Keratinocyte (primary cell): ENCODE measurements around the gene BABAM2. TPM values are rescaled to one million over a fixed set of nuclear protein-coding genes. Genes with fewer than 3 reads are reported as not detected.

Experiments used
- DNase-seq: peaks from one replicate; pipeline ENCODE4 v3.0.0-alpha.2; 2011; ENCODE audit warnings: low read depth, missing footprints, low spot score
- FAIRE-seq: peaks from 2 replicates; lab custom pipeline; 2011; peaks lifted over from hg19 to GRCh38; lab: Jason Lieb, UNC
- H2AFZ ChIP-seq: 2 replicates; pipeline ENCODE4 v1.6.0; 2012; ENCODE audit warnings: low read length, control low read depth, inconsistent platforms; ENCODE audit not compliant: control insufficient read depth
- H3K27ac ChIP-seq: 2 replicates; pipeline ENCODE4 v1.5.1; 2011; ENCODE audit warnings: low read length; ENCODE audit not compliant: control insufficient read depth, insufficient read depth
- H3K27me3 ChIP-seq: 3 replicates; pipeline ENCODE4 v1.6.0; 2011; ENCODE audit warnings: low read length; ENCODE audit not compliant: control insufficient read depth, insufficient read depth; ENCODE audit errors: extremely low read depth
- H3K36me3 ChIP-seq, 2 experiments: 2 replicates in 1 of 2; 3 replicates in 1 of 2; pipeline ENCODE4 v1.5.1; 2011; ENCODE audit warnings: low read length in 2 of 2, mild to moderate bottlenecking in 1 of 2; ENCODE audit not compliant: control insufficient read depth in 2 of 2, insufficient read depth in 2 of 2; ENCODE audit errors: extremely low read depth in 1 of 2
- H3K4me1 ChIP-seq: 3 replicates; pipeline ENCODE4 v1.5.1; 2011; ENCODE audit warnings: low read length; ENCODE audit not compliant: control insufficient read depth, insufficient read depth; ENCODE audit errors: extremely low read depth
- H3K4me2 ChIP-seq: 3 replicates; pipeline ENCODE4 v1.6.0; 2011; ENCODE audit warnings: low read depth, low read length; ENCODE audit not compliant: control insufficient read depth, insufficient read depth; ENCODE audit errors: extremely low read depth
- H3K4me3 ChIP-seq, 3 experiments: fragments of 200-600 bp in 1 of 3; sonication (generic) in 1 of 3; 2 replicates in 2 of 3; 3 replicates in 1 of 3; pipeline ENCODE4 v1.5.1; 2011 to 2016; ENCODE audit warnings: low read length in 3 of 3, mild to moderate bottlenecking in 3 of 3, control low read depth in 2 of 3, inconsistent platforms in 1 of 3, low read depth in 1 of 3, mixed read lengths in 1 of 3, mixed run types in 1 of 3, moderate library complexity in 1 of 3; ENCODE audit not compliant: control insufficient read depth in 2 of 3, insufficient read depth in 2 of 3; ENCODE audit errors: extremely low read depth in 1 of 3
- H3K79me2 ChIP-seq: 2 replicates; pipeline ENCODE4 v1.6.0; 2012; ENCODE audit warnings: low read length; ENCODE audit not compliant: control insufficient read depth, insufficient read depth
- H3K9ac ChIP-seq: 3 replicates; pipeline ENCODE4 v1.6.0; 2011; ENCODE audit warnings: low read length; ENCODE audit not compliant: control insufficient read depth, insufficient read depth; ENCODE audit errors: extremely low read depth
- H3K9me1 ChIP-seq: 3 replicates; pipeline ENCODE4 v1.6.0; 2011; ENCODE audit warnings: low read length; ENCODE audit not compliant: control insufficient read depth, insufficient read depth; ENCODE audit errors: extremely low read depth
- H3K9me3 ChIP-seq: 2 replicates; pipeline ENCODE4 v1.5.1; 2012; ENCODE audit warnings: low read depth, low read length; ENCODE audit not compliant: control insufficient read depth
- H4K20me1 ChIP-seq: 3 replicates; pipeline ENCODE4 v1.6.0; 2011; ENCODE audit warnings: low read length; ENCODE audit not compliant: control insufficient read depth, insufficient read depth; ENCODE audit errors: extremely low read depth
- CTCF ChIP-seq, 3 experiments: IDR thresholded peaks in 1 of 3; conservative IDR thresholded peaks in 1 of 3; optimal IDR thresholded peaks in 1 of 3; 2 replicates in 2 of 3; 3 replicates in 1 of 3; pipeline versions ENCODE3 to v1.5.1; 2011; ENCODE audit warnings: low read length in 3 of 3, mild to moderate bottlenecking in 3 of 3, moderate library complexity in 2 of 3, control low read depth in 1 of 3, inconsistent platforms in 1 of 3; ENCODE audit not compliant: insufficient read depth in 2 of 3; ENCODE audit errors: extremely low read depth in 1 of 3
- EZH2 ChIP-seq: IDR thresholded peaks from one replicate; pipeline ENCODE4 v1.6.1; 2012; ENCODE audit warnings: inconsistent platforms, mild to moderate bottlenecking, low read length, moderate library complexity
- dilution Hi-C: fragments of 300-500 bp; cut with MboI; formaldehyde crosslinking; loops from one replicate; pipeline ENCODE4 v1.7.0; 2020; ENCODE audit warnings: low sequenced_read_pairs; ENCODE audit not compliant: extremely low pct_ligation_motif_present
- polyA plus RNA-seq, 5 experiments: library from polyadenylated mRNA; depleted of rRNA in 3 of 5; stranded (reverse) in 3 of 5; stranded (forward) in 1 of 5; unstranded in 1 of 5; fragments of >200 nt; gene quantifications; 1 replicate in 1 of 5; 2 replicates in 3 of 5; 3 replicates in 1 of 5; pipeline versions ENCODE4 v1.2.1 to v1.2.3, GENCODE V29; 2011 to 2012; ENCODE audit warnings: missing spikeins in 2 of 5, low read depth in 1 of 5, low replicate concordance in 1 of 5

Gene BABAM2
- polyA plus RNA-seq, 1 donor (not counting 4 experiments of a cell fraction or from before 2014, with no cell fraction given), result 29.8 TPM

GRCh38 chr2:28359222-28360057, 468.9 kb downstream of the BABAM2 start:
- Histone ChIP-seq H3K27me3 (no peaks in the 10 kb centered on the region), H4K20me1 (no peaks in the 10 kb centered on the region), H2AFZ (no peak overlapping the region), H3K4me2 (no peak overlapping the region), H3K4me1 (peaks cover 7% of the 10 kb centered on the region), H3K9me1 (no peaks in the 10 kb centered on the region), H3K4me3 (no peak overlapping the region), H3K9ac (no peak overlapping the region), H3K79me2 (no peaks in the 10 kb centered on the region), H3K27ac (no peak overlapping the region), H3K36me3 (no peaks in the 10 kb centered on the region), H3K9me3 (no peaks in the 10 kb centered on the region)
- dilution Hi-C loops, result no loop called here
- FAIRE-seq, result no peak
- TF ChIP-seq CTCF (optimal IDR thresholded peaks at IDR 0.05 in 1 of 3, IDR thresholded peaks at IDR 0.05 in 1 of 3, conservative IDR thresholded peaks at IDR 0.05 in 1 of 3; ENCODE audit: extremely low read depth in 1 of 3, insufficient read depth in 2 of 3, low read length in 3 of 3), result no peak
- TF ChIP-seq EZH2, result no peak
- no peak for DNase-seq

- Histone ChIP-seq H3K4me2 (no peak overlapping the region), H3K36me3 (no peaks in the 10 kb centered on the region), H3K4me1 (peaks cover 7% of the 10 kb centered on the region), H3K27me3 (no peaks in the 10 kb centered on the region), H2AFZ (no peak overlapping the region), H3K4me3 (no peak overlapping the region), H3K9ac (no peak overlapping the region), H3K79me2 (no peaks in the 10 kb centered on the region), H3K9me3 (no peaks in the 10 kb centered on the region), H4K20me1 (no peaks in the 10 kb centered on the region), H3K27ac (no peak overlapping the region), H3K9me1 (no peaks in the 10 kb centered on the region)
- dilution Hi-C loops, result no loop called here
- DNase-seq (no peak), FAIRE-seq (no peak)
- TF ChIP-seq EZH2 (no peak), CTCF (optimal IDR thresholded peaks at IDR 0.05 in 1 of 3, IDR thresholded peaks at IDR 0.05 in 1 of 3, conservative IDR thresholded peaks at IDR 0.05 in 1 of 3; ENCODE audit: extremely low read depth in 1 of 3, insufficient read depth in 2 of 3, low read length in 3 of 3) (no peak)
These were observed 469.7 kb downstream of the BABAM2 start for GRCh38 chr2:28360058-28360717.
